Neural progenitor cell (in vitro differentiated cells): ENCODE data around the gene TBX5. TPM values are rescaled to one million over a fixed set of nuclear protein-coding genes. Genes with fewer than 3 reads are reported as not detected.

Experiments used
- DNase-seq: peaks from one replicate; pipeline ENCODE4 v3.0.0-alpha.2; 2016; ENCODE audit warnings: low spot score
- H2AFZ ChIP-seq: fragments of 200-600 bp; sonication (generic); replicated peaks from 2 replicates; pipeline ENCODE4 v1.6.1; 2016; ENCODE audit warnings: antibody characterized with exemption
- H3F3A ChIP-seq: fragments of 200-600 bp; sonication (generic); 2 replicates; pipeline ENCODE4 v1.6.1; 2016; ENCODE audit warnings: antibody characterized with exemption, low read depth
- H3K27ac ChIP-seq: fragments of 200-600 bp; sonication (generic); 2 replicates; pipeline ENCODE4 v1.5.1; 2016; ENCODE audit warnings: mild to moderate bottlenecking
- H3K27me3 ChIP-seq: fragments of 200-600 bp; sonication (generic); 2 replicates; pipeline ENCODE4 v1.6.1; 2016; ENCODE audit warnings: mild to moderate bottlenecking, moderate library complexity
- H3K36me3 ChIP-seq: fragments of 200-600 bp; sonication (generic); 2 replicates; pipeline ENCODE4 v1.5.1; 2016
- H3K4me1 ChIP-seq: fragments of 200-600 bp; sonication (generic); 2 replicates; pipeline ENCODE4 v1.6.1; 2016; ENCODE audit warnings: mixed run types
- H3K4me2 ChIP-seq: fragments of 200-600 bp; sonication (generic); 2 replicates; pipeline ENCODE4 v1.6.1; 2016
- H3K4me3 ChIP-seq: fragments of 200-600 bp; sonication (generic); 2 replicates; pipeline ENCODE4 v1.5.1; 2016
- H3K79me2 ChIP-seq: fragments of 200-600 bp; sonication (generic); 2 replicates; pipeline ENCODE4 v1.6.1; 2016; ENCODE audit warnings: low read depth
- H3K9ac ChIP-seq: fragments of 200-600 bp; sonication (generic); 2 replicates; pipeline ENCODE4 v1.6.1; 2016
- H3K9me3 ChIP-seq: fragments of 200-600 bp; sonication (generic); 2 replicates; pipeline ENCODE4 v1.5.1; 2016; ENCODE audit warnings: low read depth
- H4K20me1 ChIP-seq: fragments of 200-600 bp; sonication (generic); 2 replicates; pipeline ENCODE4 v1.6.1; 2016; ENCODE audit warnings: low read depth
- H3K27ac Mint-ChIP-seq: 3 replicates; pipeline ENCODE4 v1.8.0; 2021; ENCODE audit warnings: mixed read lengths
- H3K27me3 Mint-ChIP-seq: 2 replicates; pipeline ENCODE4 v1.8.0; 2022; ENCODE audit warnings: low read depth, mild to moderate bottlenecking, inconsistent platforms, moderate library complexity, mixed read lengths; ENCODE audit not compliant: insufficient read depth
- H3K36me3 Mint-ChIP-seq: 3 replicates; pipeline ENCODE4 v1.8.0; 2021; ENCODE audit warnings: mixed read lengths
- H3K4me1 Mint-ChIP-seq: 3 replicates; pipeline ENCODE4 v1.8.0; 2021; ENCODE audit warnings: mixed read lengths
- H3K4me3 Mint-ChIP-seq: 3 replicates; pipeline ENCODE4 v1.8.0; 2021; ENCODE audit warnings: mild to moderate bottlenecking, moderate library complexity, mixed read lengths
- H3K9me3 Mint-ChIP-seq: 3 replicates; pipeline ENCODE4 v1.8.0; 2020; ENCODE audit warnings: mixed read lengths
- CTCF ChIP-seq: fragments of 200-600 bp; sonication (generic); IDR thresholded peaks from 2 replicates; pipeline ENCODE4 v1.5.1; 2017; ENCODE audit warnings: antibody characterized with exemption, mild to moderate bottlenecking
- EZH2 ChIP-seq: fragments of 200-600 bp; sonication (generic); IDR thresholded peaks from 2 replicates; pipeline ENCODE4 v1.6.1; 2017; ENCODE audit warnings: antibody characterized with exemption, mild to moderate bottlenecking, moderate library complexity
- EZH2phosphoT487 ChIP-seq: fragments of 200-600 bp; sonication (generic); IDR thresholded peaks from 2 replicates; pipeline ENCODE4 v1.6.1; 2017; ENCODE audit warnings: antibody characterized with exemption
- total RNA-seq: library from RNA; depleted of rRNA; stranded (reverse); fragments of >200 nt; gene quantifications from 2 replicates; pipeline ENCODE4 v1.2.3, GENCODE V29; 2015; ENCODE audit warnings: low replicate concordance

The TBX5 gene
- total RNA-seq, 1 donor from 2014 or later, result not detected

GRCh38 chr12:114402084-114402717, 3.7 kb downstream of the TBX5 start:
- Mint-ChIP-seq H3K36me3 (no peaks in the 10 kb centered on the region), H3K9me3 (no peaks in the 10 kb centered on the region), H3K27me3 (peaks cover 99% of the 10 kb centered on the region), H3K27ac (no peak overlapping the region), H3K4me1 (peaks cover 2% of the 10 kb centered on the region), H3K4me3 (no peak overlapping the region)
- Histone ChIP-seq H3K36me3 (no peaks in the 10 kb centered on the region), H4K20me1 (peaks cover 98% of the 10 kb centered on the region), H3K9me3 (no peaks in the 10 kb centered on the region), H3K4me2 (no peak overlapping the region), H3K27me3 (peaks cover 100% of the 10 kb centered on the region), H3F3A (peaks cover 18% of the 10 kb centered on the region), H3K4me1 (peaks cover 9% of the 10 kb centered on the region), H3K4me3 (no peak overlapping the region), H3K9ac (no peak overlapping the region), H3K27ac (no peak overlapping the region), H3K79me2 (no peaks in the 10 kb centered on the region), H2AFZ (no peak overlapping the region)
- no peak for DNase-seq
- no peak for TF ChIP-seq CTCF
- no peak for TF ChIP-seq EZH2
- no peak for TF ChIP-seq EZH2phosphoT487

GRCh38 chr12:114401328-114402083, 4.4 kb downstream of the TBX5 start:
- H3K79me2 ChIP-seq, result no peaks in the 10 kb centered on the region

DNA sequence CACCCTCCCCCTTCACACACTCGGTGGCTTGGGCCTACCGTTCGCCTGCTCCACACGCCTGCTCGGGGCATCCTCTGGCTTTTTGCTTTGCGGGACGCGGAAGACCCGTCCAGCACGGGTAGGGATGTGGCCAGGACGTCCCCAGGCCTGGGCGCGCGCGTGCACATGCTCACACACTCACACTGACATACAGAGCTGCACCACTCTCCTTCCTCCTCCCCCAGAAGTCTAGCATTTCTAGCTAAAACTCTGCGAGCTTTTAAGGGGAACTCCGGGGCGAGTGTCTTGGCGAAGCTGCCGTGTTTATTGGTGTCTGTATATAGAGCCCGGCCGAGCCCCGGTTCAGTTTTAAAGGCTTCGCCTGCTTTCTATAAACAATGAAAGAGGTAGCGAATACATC, 5.0 kb downstream of the TBX5 start:
- Histone ChIP-seq H3K27ac (no peak overlapping the region), H3K9ac (no peak overlapping the region)
- DNase-seq, result peak; percentile 48

More at GRCh38 chr12:114401328-114402083, 4.4 kb downstream of the TBX5 start:
- H3K36me3 ChIP-seq, result no peaks in the 10 kb centered on the region
- no peak overlapping the region for H3K27ac Mint-ChIP-seq
- H3F3A ChIP-seq, result peaks cover 18% of the 10 kb centered on the region
- no peaks in the 10 kb centered on the region for H3K9me3 Mint-ChIP-seq
- peaks cover 2% of the 10 kb centered on the region for H3K4me1 Mint-ChIP-seq
- no peak overlapping the region for H3K4me3 Mint-ChIP-seq
- H3K9me3 ChIP-seq, result no peaks in the 10 kb centered on the region
- no peak overlapping the region for H3K9ac ChIP-seq
- no peak for DNase-seq
- H3K4me2 ChIP-seq, result no peak overlapping the region
- no peak overlapping the region for H2AFZ ChIP-seq
- no peak overlapping the region for H3K4me3 ChIP-seq
- peaks cover 100% of the 10 kb centered on the region for H3K27me3 ChIP-seq
- peaks cover 98% of the 10 kb centered on the region for H4K20me1 ChIP-seq
- no peak overlapping the region for H3K27ac ChIP-seq
- TF ChIP-seq EZH2 (no peak), CTCF (no peak), EZH2phosphoT487 (peak; percentile 16)
- H3K27me3 Mint-ChIP-seq, result peaks cover 99% of the 10 kb centered on the region
- peaks cover 9% of the 10 kb centered on the region for H3K4me1 ChIP-seq
- no peaks in the 10 kb centered on the region for H3K36me3 Mint-ChIP-seq

More for the DNA sequence above, 5.0 kb downstream of the TBX5 start:
- TF ChIP-seq CTCF (no peak), EZH2phosphoT487 (peak; percentile 76), EZH2 (peak; percentile 73)
- Histone ChIP-seq H3K4me2 (no peak overlapping the region), H2AFZ (no peak overlapping the region), H3F3A (peaks cover 21% of the 10 kb centered on the region), H3K4me3 (no peak overlapping the region), H3K27me3 (peaks cover 100% of the 10 kb centered on the region), H3K9me3 (no peaks in the 10 kb centered on the region), H4K20me1 (peaks cover 97% of the 10 kb centered on the region), H3K79me2 (no peaks in the 10 kb centered on the region), H3K36me3 (no peaks in the 10 kb centered on the region), H3K4me1 (peaks cover 13% of the 10 kb centered on the region)
- Mint-ChIP-seq H3K27ac (no peak overlapping the region), H3K4me1 (peaks cover 2% of the 10 kb centered on the region), H3K36me3 (no peaks in the 10 kb centered on the region), H3K27me3 (peaks cover 93% of the 10 kb centered on the region), H3K4me3 (no peak overlapping the region), H3K9me3 (no peaks in the 10 kb centered on the region)
